HG02610 (cell line): ENCODE measurements around the gene INO80B.
"Not testable (repeated sequence)": the region's sequence is repeated elsewhere in the genome, so short reads cannot be mapped to it uniquely, and the experiment has no call there.

Experiments
- ATAC-seq: cut with Tn5 transposase; IDR thresholded peaks from one replicate; pipeline ENCODE4 v1.9.1; 2021; ENCODE audit warnings: mild to moderate bottlenecking, moderate library complexity; ENCODE audit not compliant: unreplicated experiment

The INO80B gene

GRCh38 chr2:74474899-74475298 lies 20.0 kb downstream of the INO80B start:
- ATAC-seq, result no peak

- ATAC-seq, result no peak
Measured at GRCh38 chr2:74481431-74481830, 26.5 kb downstream of the INO80B start.

- peak; percentile 34 for ATAC-seq
Measured at GRCh38 chr2:74481961-74482800, 27.3 kb downstream of the INO80B start.

- ATAC-seq, result peak; percentile 91
Measured at GRCh38 chr2:74482801-74483674, 28.2 kb downstream of the INO80B start, which contains the start of the genes CCDC142 and TTC31. TSS of gene CCDC142 (minus strand) at chr2:74482998. CDS start at chr2:74482837, 161 bp downstream. TSS of gene TTC31 (plus strand) at chr2:74483081. CDS start at chr2:74483096, 15 bp downstream.

GRCh38 chr2:74483675-74484164 lies 28.8 kb downstream of the INO80B start:
- ATAC-seq, result not testable (repeated sequence)

- no peak for ATAC-seq
Measured at GRCh38 chr2:74486141-74486540, 31.3 kb downstream of the INO80B start.

GRCh38 chr2:74488643-74489481 lies 34.0 kb downstream of the INO80B start:
- ATAC-seq, result no peak

GRCh38 chr2:74489906-74490305 lies 35.0 kb downstream of the INO80B start:
- no peak for ATAC-seq

- no peak for ATAC-seq
Measured at GRCh38 chr2:74491648-74492544, 37.0 kb downstream of the INO80B start.

- ATAC-seq, result no peak
Measured at GRCh38 chr2:74493546-74493945, 38.7 kb downstream of the INO80B start.

- no peak for ATAC-seq
Measured at GRCh38 chr2:74495440-74495839, 40.6 kb downstream of the INO80B start.

- no peak for ATAC-seq
Measured at GRCh38 chr2:74496997-74497776, 42.3 kb downstream of the INO80B start.

GRCh38 chr2:74497777-74498499 lies 43.1 kb downstream of the INO80B start:
- no peak for ATAC-seq

- ATAC-seq, result no peak
Measured at GRCh38 chr2:74498500-74499266, 43.8 kb downstream of the INO80B start.

GRCh38 chr2:74499267-74499939 lies 44.5 kb downstream of the INO80B start, which contains the start of gene LBX2:
TSS of gene LBX2 (minus strand) at chr2:74499603. CDS start at chr2:74499537, 66 bp downstream.
- no peak for ATAC-seq

GRCh38 chr2:74499940-74500577 lies 45.2 kb downstream of the INO80B start:
- no peak for ATAC-seq
